ENCODE data around the gene ZNF488. TPM values are rescaled to one million over a fixed set of nuclear protein-coding genes. Genes with fewer than 3 reads are reported as not detected.

ZNF488 gene
- total and polyA plus RNA-seq, 10 of the 15 experiments (the other 5 are each of a cell fraction or from before 2014, with no cell fraction given), result not detected

DNA sequence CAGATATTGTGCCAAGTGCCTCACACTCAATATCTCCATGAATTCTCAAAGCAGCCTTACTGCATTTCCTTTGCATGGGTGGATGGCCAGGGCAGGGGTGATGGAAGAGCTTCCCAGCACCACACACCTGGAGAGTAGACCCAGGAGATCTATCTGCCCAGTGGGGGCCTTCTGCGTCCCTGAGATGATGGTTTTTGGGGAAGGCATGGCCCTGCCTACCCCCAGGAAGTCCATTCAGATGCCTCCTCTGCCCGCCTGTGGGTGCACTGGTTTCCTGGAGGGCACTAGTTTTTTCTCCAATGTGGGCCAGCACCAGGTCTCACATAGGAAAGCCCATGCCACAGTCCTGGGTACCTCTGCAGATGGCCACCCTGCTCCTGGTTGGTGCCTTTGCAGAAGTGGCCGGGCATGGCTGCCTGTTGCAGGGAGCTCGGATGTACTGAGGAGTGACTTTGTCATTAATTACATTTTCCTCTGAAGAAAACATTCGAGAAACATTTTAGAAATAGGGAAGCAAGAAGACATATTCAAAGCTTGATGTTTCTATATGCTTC is 28.2 kb upstream of the ZNF488 start:
- H3K9me3 ChIP-seq (replicated peaks; ENCODE audit: control insufficient read depth, insufficient read depth, low read length), result no peaks in the 10 kb centered on the region
- no peaks in the 10 kb centered on the region for H4K20me1 ChIP-seq (ENCODE audit: control insufficient read depth, insufficient read depth)
- no peak overlapping the region for H3K9ac ChIP-seq (ENCODE audit: control insufficient read depth, insufficient read depth, low read length)
- POLR2A ChIA-PET, result no interaction called here
- H3K4me1 ChIP-seq (ENCODE audit: control insufficient read depth, insufficient read depth, low read length), result no peaks in the 10 kb centered on the region
- no peaks in the 10 kb centered on the region for H3K79me2 ChIP-seq (ENCODE audit: control insufficient read depth, insufficient read depth, low read length)
- TF ChIP-seq CBFB (IDR thresholded peaks at IDR 0.05; ENCODE audit: low read depth), result no peak
- TF ChIP-seq NR2C2 (IDR thresholded peaks at IDR 0.05; ENCODE audit: borderline replicate concordance, control insufficient read depth, insufficient read length, low read depth), result no peak
- TF ChIP-seq ATF7 (IDR thresholded peaks at IDR 0.05; ENCODE audit: low read depth), result no peak
- TF ChIP-seq, protein P1, sequence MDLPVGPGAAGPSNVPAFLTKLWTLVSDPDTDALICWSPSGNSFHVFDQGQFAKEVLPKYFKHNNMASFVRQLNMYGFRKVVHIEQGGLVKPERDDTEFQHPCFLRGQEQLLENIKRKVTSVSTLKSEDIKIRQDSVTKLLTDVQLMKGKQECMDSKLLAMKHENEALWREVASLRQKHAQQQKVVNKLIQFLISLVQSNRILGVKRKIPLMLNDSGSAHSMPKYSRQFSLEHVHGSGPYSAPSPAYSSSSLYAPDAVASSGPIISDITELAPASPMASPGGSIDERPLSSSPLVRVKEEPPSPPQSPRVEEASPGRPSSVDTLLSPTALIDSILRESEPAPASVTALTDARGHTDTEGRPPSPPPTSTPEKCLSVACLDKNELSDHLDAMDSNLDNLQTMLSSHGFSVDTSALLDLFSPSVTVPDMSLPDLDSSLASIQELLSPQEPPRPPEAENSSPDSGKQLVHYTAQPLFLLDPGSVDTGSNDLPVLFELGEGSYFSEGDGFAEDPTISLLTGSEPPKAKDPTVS (IDR thresholded peaks at IDR 0.05; ENCODE audit: low read depth, low read length), result no peak
- CTCF ChIA-PET, result no interaction called here
- DNase-seq (ENCODE audit: low read depth, low spot score) (no peak), ATAC-seq (no peak), FAIRE-seq (no peak)
- intact Hi-C loops (cut with micrococcal nuclease; ENCODE audit: unreplicated experiment), result no loop called here
- H3K36me3 ChIP-seq (ENCODE audit: control insufficient read depth in 2 of 2, insufficient read depth in 2 of 2, low read length in 1 of 2), result no peaks in the 10 kb centered on the region
- no peak overlapping the region for H2AFZ ChIP-seq (ENCODE audit: control insufficient read depth, low read depth, low read length)
- no peak overlapping the region for H3K4me2 ChIP-seq (ENCODE audit: control insufficient read depth, insufficient read depth)
- H3K27ac ChIP-seq (ENCODE audit: control insufficient read depth, insufficient read depth), result no peak overlapping the region
- no peaks in the 10 kb centered on the region for H3K27me3 ChIP-seq (replicated peaks in 1 of 2; ENCODE audit: control insufficient read depth in 2 of 2, insufficient read depth in 2 of 2, low read length in 1 of 2)
- no peak overlapping the region for H3K4me3 ChIP-seq
- SMC1A ChIA-PET (ENCODE audit: uncharacterized antibody, unreplicated experiment), result no interaction called here
- 0% methylated on average over 5 of the region's 5 CpGs for WGBS (ENCODE audit: insufficient coverage, insufficient replicate concordance, low lambda C conversion rate, missing lambda C conversion rate)
- RAD21 ChIA-PET (ENCODE audit: unreplicated experiment), result no interaction called here
- in situ Hi-C loops (cut with MboI), result no loop called here
- no TSS peak for BruUV-seq (replicated peaks)

DNA sequence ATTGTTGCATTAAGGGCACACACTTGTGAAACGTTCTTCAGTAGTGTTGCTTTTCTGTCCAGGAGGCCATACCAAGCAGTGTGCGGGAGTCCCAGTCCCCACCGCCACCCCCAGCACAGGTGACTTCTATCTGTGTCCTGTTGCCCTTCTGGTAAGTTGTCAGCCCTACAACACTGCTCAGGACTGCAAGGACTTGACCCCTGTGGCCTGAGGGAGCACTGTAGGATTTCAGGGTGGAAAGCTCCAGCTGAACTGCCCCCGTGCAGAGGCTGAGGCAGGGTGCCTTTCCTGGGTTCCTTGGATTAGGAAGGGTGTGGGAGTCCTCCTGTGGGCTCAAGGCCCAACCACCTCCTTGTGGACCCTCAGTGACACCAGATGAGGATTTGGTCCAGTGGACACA is 26.8 kb upstream of the ZNF488 start:
- Histone ChIP-seq H3K4me1 (ENCODE audit: control insufficient read depth, insufficient read depth, low read length) (no peaks in the 10 kb centered on the region), H3K4me3 (no peak overlapping the region), H3K9ac (ENCODE audit: control insufficient read depth, insufficient read depth, low read length) (no peak overlapping the region), H3K36me3 (ENCODE audit: control insufficient read depth in 2 of 2, insufficient read depth in 2 of 2, low read length in 1 of 2) (no peaks in the 10 kb centered on the region), H2AFZ (ENCODE audit: control insufficient read depth, low read depth, low read length) (no peak overlapping the region), H4K20me1 (ENCODE audit: control insufficient read depth, insufficient read depth) (no peaks in the 10 kb centered on the region), H3K9me3 (replicated peaks; ENCODE audit: control insufficient read depth, insufficient read depth, low read length) (no peaks in the 10 kb centered on the region), H3K27ac (ENCODE audit: control insufficient read depth, insufficient read depth) (no peak overlapping the region), H3K4me2 (ENCODE audit: control insufficient read depth, insufficient read depth) (no peak overlapping the region), H3K79me2 (ENCODE audit: control insufficient read depth, insufficient read depth, low read length) (no peaks in the 10 kb centered on the region), H3K27me3 (replicated peaks in 1 of 2; ENCODE audit: control insufficient read depth in 2 of 2, insufficient read depth in 2 of 2, low read length in 1 of 2) (no peaks in the 10 kb centered on the region; a peak in 1 of 4 replicates)
- no peak for ATAC-seq
- intact Hi-C loops (cut with micrococcal nuclease; ENCODE audit: unreplicated experiment), result no loop called here
- 24% methylated on average over 4 of the region's 4 CpGs for WGBS (ENCODE audit: insufficient coverage, insufficient replicate concordance, low lambda C conversion rate, missing lambda C conversion rate)
- ChIA-PET RAD21 (ENCODE audit: unreplicated experiment) (no interaction called here), CTCF (no interaction called here), SMC1A (ENCODE audit: uncharacterized antibody, unreplicated experiment) (no interaction called here), POLR2A (no interaction called here)
- DNase-seq (ENCODE audit: low read depth, low spot score), result no peak
- in situ Hi-C loops (cut with MboI), result no loop called here
- no TSS peak for BruUV-seq (replicated peaks)
- FAIRE-seq, result no peak
- no peak for TF ChIP-seq NFXL1 (IDR thresholded peaks at IDR 0.05; ENCODE audit: borderline replicate concordance)
- no peak for TF ChIP-seq SRF (IDR thresholded peaks at IDR 0.05; ENCODE audit: low read depth in 2 of 2, low read length in 2 of 2)
- TF ChIP-seq ESRRA (IDR thresholded peaks at IDR 0.05; ENCODE audit: low read length), result no peak
- TF ChIP-seq NFYB (IDR thresholded peaks at IDR 0.05; ENCODE audit: insufficient read depth, low read depth, low read length), result no peak
- no peak for TF ChIP-seq WRNIP1 (IDR thresholded peaks at IDR 0.05; ENCODE audit: borderline replicate concordance, low read depth, low read length)
- no peak for TF ChIP-seq TBL1XR1 (IDR thresholded peaks at IDR 0.05; ENCODE audit: low read depth, low read length)
- TF ChIP-seq KAT2A (conservative IDR thresholded peaks at IDR 0.05; ENCODE audit: control insufficient read depth, low read depth, low read length), result no peak
- TF ChIP-seq, protein P2, sequence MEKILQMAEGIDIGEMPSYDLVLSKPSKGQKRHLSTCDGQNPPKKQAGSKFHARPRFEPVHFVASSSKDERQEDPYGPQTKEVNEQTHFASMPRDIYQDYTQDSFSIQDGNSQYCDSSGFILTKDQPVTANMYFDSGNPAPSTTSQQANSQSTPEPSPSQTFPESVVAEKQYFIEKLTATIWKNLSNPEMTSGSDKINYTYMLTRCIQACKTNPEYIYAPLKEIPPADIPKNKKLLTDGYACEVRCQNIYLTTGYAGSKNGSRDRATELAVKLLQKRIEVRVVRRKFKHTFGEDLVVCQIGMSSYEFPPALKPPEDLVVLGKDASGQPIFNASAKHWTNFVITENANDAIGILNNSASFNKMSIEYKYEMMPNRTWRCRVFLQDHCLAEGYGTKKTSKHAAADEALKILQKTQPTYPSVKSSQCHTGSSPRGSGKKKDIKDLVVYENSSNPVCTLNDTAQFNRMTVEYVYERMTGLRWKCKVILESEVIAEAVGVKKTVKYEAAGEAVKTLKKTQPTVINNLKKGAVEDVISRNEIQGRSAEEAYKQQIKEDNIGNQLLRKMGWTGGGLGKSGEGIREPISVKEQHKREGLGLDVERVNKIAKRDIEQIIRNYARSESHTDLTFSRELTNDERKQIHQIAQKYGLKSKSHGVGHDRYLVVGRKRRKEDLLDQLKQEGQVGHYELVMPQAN (conservative IDR thresholded peaks at IDR 0.05), result no peak
- TF ChIP-seq YBX1 (IDR thresholded peaks at IDR 0.05), result no peak
- no peak for TF ChIP-seq RAD51 (IDR thresholded peaks at IDR 0.05)
- no peak for TF ChIP-seq MTA2 (IDR thresholded peaks at IDR 0.05; ENCODE audit: low read depth)
- TF ChIP-seq RAD21 (IDR thresholded peaks at IDR 0.05; ENCODE audit: insufficient read depth, low read depth, low read length), result no peak
- no peak for TF ChIP-seq IKZF1 (conservative IDR thresholded peaks at IDR 0.05)
